Memory B cell (primary cell): Measurements from ENCODE around the gene GUCY2D.
A peak's percentile ranks its signal among the peaks of the same experiment; 100 is the strongest.
"Not testable (repeated sequence)": the region's sequence is repeated elsewhere in the genome, so short reads cannot be mapped to it uniquely, and the experiment has no call there.

Source experiments
- ATAC-seq: fragments of 150-1000 bp; cut with Tn5 transposase; 2 replicates; pipeline ENCODE4 v1.10.0; 2021; ENCODE audit warnings: low read depth, mild to moderate bottlenecking, moderate library complexity
- DNase-seq, 2 donors: peaks; one replicate each; pipeline ENCODE4 v3.0.0; 2022; ENCODE audit warnings: low spot score in 2 of 2
- H3K27ac Mint-ChIP-seq: one replicate; pipeline ENCODE4 v1.8.0; 2022; ENCODE audit warnings: mild to moderate bottlenecking, moderate library complexity, mixed read lengths
- H3K27me3 Mint-ChIP-seq: one replicate; pipeline ENCODE4 v1.8.0; 2022; ENCODE audit warnings: mixed read lengths
- H3K36me3 Mint-ChIP-seq: one replicate; pipeline ENCODE4 v1.8.0; 2022; ENCODE audit warnings: mild to moderate bottlenecking, mixed read lengths
- H3K4me1 Mint-ChIP-seq: one replicate; pipeline ENCODE4 v1.8.0; 2022; ENCODE audit warnings: mixed read lengths
- H3K4me3 Mint-ChIP-seq: one replicate; pipeline ENCODE4 v1.8.0; 2022; ENCODE audit warnings: mild to moderate bottlenecking, moderate library complexity, mixed read lengths
- H3K9me3 Mint-ChIP-seq: one replicate; pipeline ENCODE4 v1.8.0; 2022; ENCODE audit warnings: mixed read lengths

The GUCY2D gene

GRCh38 chr17:8001976-8002720, at the start of gene GUCY2D:
TSS of gene GUCY2D (plus strand) at chr17:8002615. CDS start at chr17:8003048, 433 bp downstream.
- peak; percentile 75 for ATAC-seq
- Mint-ChIP-seq H3K4me1 (peaks cover 12% of the 10 kb centered on the region), H3K27ac (no peak within 1 kb of the TSS)

GRCh38 chr17:7953266-7953665, 49.1 kb upstream of the GUCY2D start:
- peaks cover 11% of the 10 kb centered on the region for H3K36me3 Mint-ChIP-seq
- not testable (repeated sequence) for H3K9me3 Mint-ChIP-seq, H3K27me3 Mint-ChIP-seq

More at GRCh38 chr17:8001976-8002720, at the start of gene GUCY2D:
- Mint-ChIP-seq H3K9me3 (peaks cover 3% of the 10 kb centered on the region), H3K27me3 (peaks cover 20% of the 10 kb centered on the region), H3K4me3 (peak within 1 kb of the TSS; percentile 72), H3K36me3 (peaks cover 3% of the 10 kb centered on the region)
- DNase-seq: no peak

GRCh38 chr17:7955414-7956227, 46.8 kb upstream of the GUCY2D start:
- peaks cover 8% of the 10 kb centered on the region for H3K27me3 Mint-ChIP-seq
- no peak for ATAC-seq
- DNase-seq: no peak

More at GRCh38 chr17:7953266-7953665, 49.1 kb upstream of the GUCY2D start:
- not testable (repeated sequence) for DNase-seq, H3K4me1 Mint-ChIP-seq, H3K27ac Mint-ChIP-seq, ATAC-seq, H3K4me3 Mint-ChIP-seq

GRCh38 chr17:7956228-7956965, 46.0 kb upstream of the GUCY2D start:
- Mint-ChIP-seq H3K27ac (no peak overlapping the region), H3K4me3 (no peak overlapping the region)

More at GRCh38 chr17:7955414-7956227, 46.8 kb upstream of the GUCY2D start:
- Mint-ChIP-seq H3K4me1 (peaks cover 4% of the 10 kb centered on the region), H3K27ac (no peak overlapping the region), H3K9me3 (no peaks in the 10 kb centered on the region), H3K36me3 (no peaks in the 10 kb centered on the region), H3K4me3 (no peak overlapping the region)

GRCh38 chr17:7959503-7960253, 42.7 kb upstream of the GUCY2D start:
- no peak overlapping the region for H3K27ac Mint-ChIP-seq
- H3K9me3 Mint-ChIP-seq: no peaks in the 10 kb centered on the region
- ATAC-seq (no peak), DNase-seq (no peak)
- no peaks in the 10 kb centered on the region for H3K36me3 Mint-ChIP-seq
- peaks cover 15% of the 10 kb centered on the region for H3K27me3 Mint-ChIP-seq
- no peaks in the 10 kb centered on the region for H3K4me1 Mint-ChIP-seq
- H3K4me3 Mint-ChIP-seq: no peak overlapping the region

More at GRCh38 chr17:7956228-7956965, 46.0 kb upstream of the GUCY2D start:
- DNase-seq: no peak
- peaks cover 2% of the 10 kb centered on the region for H3K4me1 Mint-ChIP-seq
- H3K36me3 Mint-ChIP-seq: no peaks in the 10 kb centered on the region
- ATAC-seq: no peak
- H3K27me3 Mint-ChIP-seq: peaks cover 10% of the 10 kb centered on the region
- H3K9me3 Mint-ChIP-seq: no peaks in the 10 kb centered on the region

- peaks cover 15% of the 10 kb centered on the region for H3K27me3 Mint-ChIP-seq
Observed at GRCh38 chr17:7961421-7961820, 41.0 kb upstream of the GUCY2D start.

GRCh38 chr17:7967751-7968150, 34.7 kb upstream of the GUCY2D start:
- Mint-ChIP-seq H3K36me3 (no peaks in the 10 kb centered on the region), H3K4me1 (no peaks in the 10 kb centered on the region), H3K9me3 (no peaks in the 10 kb centered on the region), H3K27me3 (peaks cover 4% of the 10 kb centered on the region), H3K4me3 (no peak overlapping the region), H3K27ac (no peak overlapping the region)
- ATAC-seq: no peak
- DNase-seq: no peak

More at GRCh38 chr17:7961421-7961820, 41.0 kb upstream of the GUCY2D start:
- no peak overlapping the region for H3K4me3 Mint-ChIP-seq
- no peaks in the 10 kb centered on the region for H3K9me3 Mint-ChIP-seq
- H3K4me1 Mint-ChIP-seq: no peaks in the 10 kb centered on the region
- no peak overlapping the region for H3K27ac Mint-ChIP-seq
- ATAC-seq (no peak), DNase-seq (no peak)
- H3K36me3 Mint-ChIP-seq: no peaks in the 10 kb centered on the region

GRCh38 chr17:7969433-7969832, 33.0 kb upstream of the GUCY2D start:
- H3K4me3 Mint-ChIP-seq: no peak overlapping the region
- no peak for DNase-seq
- ATAC-seq: no peak
- H3K27ac Mint-ChIP-seq: no peak overlapping the region
- no peaks in the 10 kb centered on the region for H3K4me1 Mint-ChIP-seq
- H3K27me3 Mint-ChIP-seq: peaks cover 4% of the 10 kb centered on the region
- peaks cover under 1% of the 10 kb centered on the region for H3K36me3 Mint-ChIP-seq
- peaks cover 2% of the 10 kb centered on the region for H3K9me3 Mint-ChIP-seq

GRCh38 chr17:7971651-7972050, 30.8 kb upstream of the GUCY2D start:
- Mint-ChIP-seq H3K27me3 (peaks cover 4% of the 10 kb centered on the region), H3K4me3 (no peak overlapping the region), H3K4me1 (no peaks in the 10 kb centered on the region), H3K9me3 (peaks cover 11% of the 10 kb centered on the region), H3K36me3 (peaks cover 7% of the 10 kb centered on the region), H3K27ac (no peak overlapping the region)
- ATAC-seq: no peak
- DNase-seq: no peak

- Mint-ChIP-seq H3K27ac (no peak overlapping the region), H3K4me1 (no peaks in the 10 kb centered on the region), H3K27me3 (peaks cover 2% of the 10 kb centered on the region), H3K36me3 (peaks cover 7% of the 10 kb centered on the region), H3K4me3 (no peak overlapping the region), H3K9me3 (peaks cover 13% of the 10 kb centered on the region)
- ATAC-seq (no peak), DNase-seq (no peak)
Observed at GRCh38 chr17:7972131-7972785, 30.2 kb upstream of the GUCY2D start.

GRCh38 chr17:7974638-7975131, 27.7 kb upstream of the GUCY2D start:
- no peak overlapping the region for H3K27ac Mint-ChIP-seq
- DNase-seq (no peak), ATAC-seq (no peak)
- H3K4me1 Mint-ChIP-seq: no peaks in the 10 kb centered on the region
- peaks cover 7% of the 10 kb centered on the region for H3K36me3 Mint-ChIP-seq
- H3K4me3 Mint-ChIP-seq: no peak overlapping the region
- H3K27me3 Mint-ChIP-seq: peaks cover 5% of the 10 kb centered on the region
- H3K9me3 Mint-ChIP-seq: peaks cover 13% of the 10 kb centered on the region

GRCh38 chr17:7977039-7977438, 25.4 kb upstream of the GUCY2D start:
- H3K4me3 Mint-ChIP-seq: no peak overlapping the region
- peaks cover 7% of the 10 kb centered on the region for H3K36me3 Mint-ChIP-seq
- H3K4me1 Mint-ChIP-seq: no peaks in the 10 kb centered on the region
- DNase-seq (no peak), ATAC-seq (no peak)
- H3K27me3 Mint-ChIP-seq: peaks cover 5% of the 10 kb centered on the region
- H3K9me3 Mint-ChIP-seq: peaks cover 13% of the 10 kb centered on the region
- H3K27ac Mint-ChIP-seq: no peak overlapping the region

GRCh38 chr17:7977805-7978204, 24.6 kb upstream of the GUCY2D start:
- Mint-ChIP-seq H3K9me3 (peaks cover 13% of the 10 kb centered on the region), H3K4me1 (no peaks in the 10 kb centered on the region), H3K36me3 (peaks cover 7% of the 10 kb centered on the region), H3K27me3 (peaks cover 5% of the 10 kb centered on the region), H3K27ac (no peak overlapping the region), H3K4me3 (no peak overlapping the region)
- ATAC-seq (no peak), DNase-seq (no peak)
